IPS-20b (cell line): ENCODE results near the gene NPBWR2.
A peak's percentile ranks its signal among the peaks of the same experiment; 100 is the strongest.

Experiments
- H3K27ac ChIP-seq: one replicate; pipeline ENCODE4 v1.5.1; 2013; ENCODE audit warnings: low read length
- H3K27me3 ChIP-seq: 2 replicates; pipeline ENCODE4 v1.6.1; 2013; ENCODE audit warnings: mild to moderate bottlenecking, low read length, inconsistent platforms; ENCODE audit not compliant: insufficient read depth
- H3K36me3 ChIP-seq: 2 replicates; pipeline ENCODE4 v1.6.1; 2013; ENCODE audit warnings: low read depth, mild to moderate bottlenecking, inconsistent platforms, low read length, moderate library complexity; ENCODE audit not compliant: insufficient read depth
- H3K4me1 ChIP-seq: 2 replicates; pipeline ENCODE4 v1.6.1; 2013; ENCODE audit warnings: mild to moderate bottlenecking, control low read depth, inconsistent platforms, low read length, moderate library complexity; ENCODE audit not compliant: insufficient read depth
- H3K4me3 ChIP-seq: 2 replicates; pipeline ENCODE4 v1.5.1; 2013; ENCODE audit warnings: mild to moderate bottlenecking, low read length, inconsistent platforms
- H3K9ac ChIP-seq: 2 replicates; pipeline ENCODE4 v1.6.1; 2013; ENCODE audit warnings: low read depth, mild to moderate bottlenecking, inconsistent platforms, low read length, moderate library complexity
- H3K9me3 ChIP-seq: 2 replicates; pipeline ENCODE4 v1.6.1; 2013; ENCODE audit warnings: mild to moderate bottlenecking, low read depth, low read length, inconsistent platforms; ENCODE audit not compliant: insufficient read depth

The NPBWR2 gene

GRCh38 chr20:64104667-64105451 lies 2.5 kb downstream of the NPBWR2 start:
- Histone ChIP-seq H3K27me3 (peaks cover 34% of the 10 kb centered on the region), H3K36me3 (no peaks in the 10 kb centered on the region), H3K4me3 (no peak overlapping the region), H3K9me3 (no peaks in the 10 kb centered on the region), H3K4me1 (no peaks in the 10 kb centered on the region), H3K9ac (no peak overlapping the region), H3K27ac (no peak overlapping the region)

- H3K4me3 ChIP-seq = no peak overlapping the region
- no peaks in the 10 kb centered on the region for H3K36me3 ChIP-seq
- H3K9ac ChIP-seq = no peak overlapping the region
- no peaks in the 10 kb centered on the region for H3K4me1 ChIP-seq
- no peak overlapping the region for H3K27ac ChIP-seq
- no peaks in the 10 kb centered on the region for H3K9me3 ChIP-seq
- peaks cover 34% of the 10 kb centered on the region for H3K27me3 ChIP-seq
These were observed 3.3 kb downstream of the NPBWR2 start for GRCh38 chr20:64103871-64104666.

- Histone ChIP-seq H3K27ac (no peak overlapping the region), H3K9ac (no peak overlapping the region), H3K4me1 (no peaks in the 10 kb centered on the region), H3K4me3 (peak overlapping the region; percentile 69), H3K36me3 (no peaks in the 10 kb centered on the region), H3K27me3 (peaks cover 34% of the 10 kb centered on the region), H3K9me3 (no peaks in the 10 kb centered on the region)
These were observed 4.6 kb downstream of the NPBWR2 start for GRCh38 chr20:64102647-64103354.

GRCh38 chr20:64101731-64102621 lies 5.4 kb downstream of the NPBWR2 start:
- peak overlapping the region; percentile 69 for H3K4me3 ChIP-seq
- no peak overlapping the region for H3K9ac ChIP-seq
- no peaks in the 10 kb centered on the region for H3K9me3 ChIP-seq
- no peaks in the 10 kb centered on the region for H3K4me1 ChIP-seq
- H3K27ac ChIP-seq = no peak overlapping the region
- peaks cover 34% of the 10 kb centered on the region for H3K27me3 ChIP-seq
- no peaks in the 10 kb centered on the region for H3K36me3 ChIP-seq

- no peaks in the 10 kb centered on the region for H3K4me1 ChIP-seq
- H3K4me3 ChIP-seq = no peak overlapping the region
- no peak overlapping the region for H3K27ac ChIP-seq
- H3K9ac ChIP-seq = no peak overlapping the region
- peaks cover 34% of the 10 kb centered on the region for H3K27me3 ChIP-seq
- H3K36me3 ChIP-seq = no peaks in the 10 kb centered on the region
- H3K9me3 ChIP-seq = no peaks in the 10 kb centered on the region
These were observed 6.2 kb downstream of the NPBWR2 start for GRCh38 chr20:64100946-64101688.

- Histone ChIP-seq H3K9ac (no peak overlapping the region), H3K4me3 (no peak overlapping the region), H3K36me3 (no peaks in the 10 kb centered on the region), H3K4me1 (no peaks in the 10 kb centered on the region), H3K9me3 (no peaks in the 10 kb centered on the region), H3K27ac (no peak overlapping the region), H3K27me3 (peaks cover 34% of the 10 kb centered on the region)
These were observed 6.8 kb downstream of the NPBWR2 start for GRCh38 chr20:64100566-64100888.

GRCh38 chr20:64099880-64100565 lies 7.3 kb downstream of the NPBWR2 start:
- H3K4me3 ChIP-seq = no peak overlapping the region
- H3K27ac ChIP-seq = no peak overlapping the region
- no peaks in the 10 kb centered on the region for H3K36me3 ChIP-seq
- H3K27me3 ChIP-seq = peaks cover 34% of the 10 kb centered on the region
- H3K9me3 ChIP-seq = no peaks in the 10 kb centered on the region
- H3K9ac ChIP-seq = no peak overlapping the region
- no peaks in the 10 kb centered on the region for H3K4me1 ChIP-seq

- no peak overlapping the region for H3K9ac ChIP-seq
- H3K27me3 ChIP-seq = peaks cover 34% of the 10 kb centered on the region
- no peaks in the 10 kb centered on the region for H3K4me1 ChIP-seq
- no peaks in the 10 kb centered on the region for H3K36me3 ChIP-seq
- no peak overlapping the region for H3K4me3 ChIP-seq
- no peak overlapping the region for H3K27ac ChIP-seq
- no peaks in the 10 kb centered on the region for H3K9me3 ChIP-seq
These were observed 8.1 kb downstream of the NPBWR2 start for GRCh38 chr20:64099086-64099786.

GRCh38 chr20:64098471-64099013 lies 8.8 kb downstream of the NPBWR2 start:
- no peak overlapping the region for H3K4me3 ChIP-seq
- H3K27ac ChIP-seq = no peak overlapping the region
- peaks cover 30% of the 10 kb centered on the region for H3K27me3 ChIP-seq
- H3K4me1 ChIP-seq = no peaks in the 10 kb centered on the region
- no peak overlapping the region for H3K9ac ChIP-seq
- H3K9me3 ChIP-seq = no peaks in the 10 kb centered on the region
- no peaks in the 10 kb centered on the region for H3K36me3 ChIP-seq

GRCh38 chr20:64096535-64096934 lies 10.8 kb downstream of the NPBWR2 start:
- H3K4me3 ChIP-seq = no peak overlapping the region
- peaks cover 4% of the 10 kb centered on the region; the same call in 1 of the 2 replicates for H3K4me1 ChIP-seq
- no peaks in the 10 kb centered on the region for H3K9me3 ChIP-seq
- H3K9ac ChIP-seq = no peak overlapping the region
- H3K27ac ChIP-seq = no peak overlapping the region
- no peaks in the 10 kb centered on the region for H3K36me3 ChIP-seq
- H3K27me3 ChIP-seq = peaks cover 25% of the 10 kb centered on the region
